HepG2 (cell line): ENCODE results near the gene TOR4A. TPM values are rescaled to one million over a fixed set of nuclear protein-coding genes. Genes with fewer than 3 reads are reported as not detected.

Experiments
- AGO2 ChIP-seq: fragments of 200-400 bp; formaldehyde crosslinking; optimal IDR thresholded peaks from 2 replicates; pipeline ENCODE3; 2017; ENCODE audit warnings: mild to moderate bottlenecking, low read depth, low read length, moderate library complexity
- ATM ChIP-seq: fragments of 450-650 bp; IDR thresholded peaks from 2 replicates; pipeline ENCODE4 v1.7.1; 2017; ENCODE audit warnings: mild to moderate bottlenecking, borderline replicate concordance
- EED ChIP-seq: sonication (generic); formaldehyde crosslinking; IDR thresholded peaks from 2 replicates; pipeline ENCODE4 v1.5.0; 2020; ENCODE audit warnings: mild to moderate bottlenecking, missing genetic modification reagents
- ELF1 ChIP-seq: sonication (generic); formaldehyde crosslinking; IDR thresholded peaks from 2 replicates; pipeline ENCODE4 v1.4.0; 2020; ENCODE audit warnings: missing genetic modification reagents
- HIC2 ChIP-seq: sonication (generic); formaldehyde crosslinking; IDR thresholded peaks from 2 replicates; pipeline ENCODE4 v1.9.0; 2022; ENCODE audit warnings: low read depth, missing genetic modification reagents
- IKZF5 ChIP-seq: IDR thresholded peaks from 2 replicates; pipeline ENCODE4 v1.6.1; 2018; ENCODE audit warnings: missing genetic modification reagents, mild to moderate bottlenecking, missing compliant biosample characterization
- KLF13 ChIP-seq: sonication (generic); formaldehyde crosslinking; IDR thresholded peaks from 2 replicates; pipeline ENCODE4 v1.4.0; 2020; ENCODE audit warnings: mild to moderate bottlenecking, missing genetic modification reagents
- MXD1 ChIP-seq: sonication (generic); formaldehyde crosslinking; IDR thresholded peaks from 2 replicates; pipeline ENCODE4 v1.4.0; 2020; ENCODE audit warnings: mild to moderate bottlenecking, missing genetic modification reagents
- NAIF1 ChIP-seq: sonication (generic); formaldehyde crosslinking; IDR thresholded peaks from 2 replicates; pipeline ENCODE4 v1.5.0; 2020; ENCODE audit warnings: mild to moderate bottlenecking, missing genetic modification reagents, borderline replicate concordance
- PHF5A ChIP-seq: IDR thresholded peaks from one replicate; pipeline ENCODE4 v1.6.1; 2018; ENCODE audit warnings: low read depth, missing genetic modification reagents; ENCODE audit not compliant: unreplicated experiment
- SIX1 ChIP-seq: sonication (generic); formaldehyde crosslinking; IDR thresholded peaks from 2 replicates; pipeline ENCODE4 v1.4.0; 2020; ENCODE audit warnings: missing genetic modification reagents, borderline replicate concordance
- SMARCC2 ChIP-seq: fragments of 450-650 bp; IDR thresholded peaks from 2 replicates; pipeline ENCODE4 v1.6.1; 2017; ENCODE audit warnings: antibody characterized with exemption, mild to moderate bottlenecking
- SOX5 ChIP-seq: IDR thresholded peaks from 2 replicates; pipeline ENCODE4 v1.6.1; 2016; ENCODE audit warnings: borderline replicate concordance
- SP140L ChIP-seq: sonication (generic); formaldehyde crosslinking; IDR thresholded peaks from 2 replicates; pipeline ENCODE4 v1.4.0; 2020; ENCODE audit warnings: missing genetic modification reagents, borderline replicate concordance
- SP4 ChIP-seq: sonication (generic); formaldehyde crosslinking; IDR thresholded peaks from 2 replicates; pipeline ENCODE4 v1.8.1; 2023; ENCODE audit warnings: mild to moderate bottlenecking, missing genetic modification reagents
- TCF12 ChIP-seq, 2 experiments: fragments of 450-650 bp in 1 of 2; sonication (generic) in 1 of 2; formaldehyde crosslinking in 1 of 2; IDR thresholded peaks; 2 replicates each; pipeline versions ENCODE4 v1.6.1 to v1.8.0; 2017 to 2022; ENCODE audit warnings: antibody characterized with exemption in 1 of 2, mild to moderate bottlenecking in 1 of 2, missing genetic modification reagents in 1 of 2, moderate library complexity in 1 of 2
- ZBTB34 ChIP-seq: sonication (generic); formaldehyde crosslinking; IDR thresholded peaks from 2 replicates; pipeline ENCODE4 v1.8.0; 2022; ENCODE audit warnings: mild to moderate bottlenecking, missing genetic modification reagents
- ZFX ChIP-seq: sonication (generic); formaldehyde crosslinking; IDR thresholded peaks from 2 replicates; pipeline ENCODE4 v1.4.0; 2020; ENCODE audit warnings: mild to moderate bottlenecking, low read depth, missing genetic modification reagents, moderate library complexity
- ZNF101 ChIP-seq: sonication (generic); formaldehyde crosslinking; IDR thresholded peaks from 2 replicates; pipeline ENCODE4 v1.4.0; 2020; ENCODE audit warnings: mild to moderate bottlenecking, low read depth, missing genetic modification reagents, borderline replicate concordance
- ZNF274 ChIP-seq: sonication (generic); formaldehyde crosslinking; IDR thresholded peaks from 2 replicates; pipeline ENCODE4 v1.5.1; 2020; ENCODE audit warnings: mild to moderate bottlenecking, missing genetic modification reagents
- ZNF33B ChIP-seq: sonication (generic); formaldehyde crosslinking; IDR thresholded peaks from 2 replicates; pipeline ENCODE4 v1.5.1; 2020; ENCODE audit warnings: mild to moderate bottlenecking, missing genetic modification reagents
- ZNF414 ChIP-seq: sonication (generic); formaldehyde crosslinking; IDR thresholded peaks from 2 replicates; pipeline ENCODE4 v1.5.0; 2020; ENCODE audit warnings: missing genetic modification reagents
- ZNF792 ChIP-seq: IDR thresholded peaks from 2 replicates; pipeline ENCODE4 v1.6.1; 2016
- polyA plus RNA-seq, 8 experiments: library from polyadenylated mRNA; depleted of rRNA in 3 of 8; stranded (reverse) in 7 of 8; unstranded in 1 of 8; fragments of >200 nt; fragmentation: Illumina TruSeq in 4 of 8; extraction: Trizol in 4 of 8; gene quantifications; 2 replicates each; pipeline versions ENCODE4 v1.2.1 to v1.2.3, GENCODE V29; 2011 to 2016; ENCODE audit warnings: low read depth in 4 of 8, missing spikeins in 1 of 8, mixed read lengths in 1 of 8; ENCODE audit not compliant: insufficient read depth in 1 of 8
- total RNA-seq, 5 experiments: library from RNA; depleted of rRNA; stranded (reverse); fragments of >200 nt; fragmentation: Illumina TruSeq; extraction: Trizol; gene quantifications; 2 replicates each; pipeline ENCODE4 v1.2.3, GENCODE V29; 2016; ENCODE audit warnings: low read depth in 1 of 5

Gene TOR4A
- total and polyA plus RNA-seq, 2 of the 13 experiments (the other 11 are each of a cell fraction or from before 2014, with no cell fraction given): 11.1 to 14.2 TPM

GRCh38 chr9:137301081-137301947 lies 23.8 kb downstream of the TOR4A start (continued):
- TF ChIP-seq IKZF5 (CRISPR knock-in tag) (no peak), PHF5A (CRISPR knock-in tag) (no peak), SP140L (no peak), MXD1 (CRISPR knock-in tag) (peak; percentile 28; the same call in 1 of the 2 replicates), SOX5 (CRISPR knock-in tag) (no peak), ZFX (CRISPR knock-in tag) (peak; percentile 63; the same call in 1 of the 2 replicates), EED (CRISPR knock-in tag) (peak; percentile 36; the same call in 1 of the 2 replicates), NAIF1 (CRISPR knock-in tag) (no peak), ZNF33B (CRISPR knock-in tag) (no peak), AGO2 (peak; percentile 36), KLF13 (CRISPR knock-in tag) (no peak), ATM (no peak), ZBTB34 (CRISPR knock-in tag) (no peak), SP4 (CRISPR knock-in tag) (0 out of 2 replicates have a peak, but pooled peaks have one; percentile 18), SMARCC2 (no peak), ELF1 (CRISPR knock-in tag) (no peak), ZNF101 (no peak), SIX1 (CRISPR knock-in tag) (no peak), TCF12 (IDR thresholded peaks at IDR 0.05) (no peak), TCF12 (CRISPR knock-in tag; IDR thresholded peaks at IDR 0.05) (0 out of 2 replicates have a peak, but pooled peaks have one; percentile 33), ZNF274 (0 out of 2 replicates have a peak, but pooled peaks have one; percentile 31), ZNF414 (CRISPR knock-in tag) (no peak), ZNF792 (CRISPR knock-in tag) (0 out of 2 replicates have a peak, but pooled peaks have one; percentile 14), HIC2 (CRISPR knock-in tag) (no peak)
